AG04449 (cell line): ENCODE results near the gene HPN.
A peak's percentile ranks its signal among the peaks of the same experiment; 100 is the strongest.

Experiments
- CTCF ChIA-PET: fragments of 350-600 bp; formaldehyde crosslinking; extraction: SDS; loops from one replicate; lab custom pipeline; 2021; ENCODE audit warnings: antibody characterized with exemption; lab: Yijun Ruan, JAX
- POLR2A ChIA-PET: fragments of 400-600, 350-600 bp; formaldehyde crosslinking; extraction: SDS; loops from one replicate; lab custom pipeline; 2020; ENCODE audit warnings: antibody characterized with exemption, inconsistent platforms; lab: Yijun Ruan, JAX
- DNase-seq: peaks from one replicate; pipeline ENCODE4 v3.0.0-alpha.2; 2010; ENCODE audit warnings: low read depth, low spot score
- H3K4me3 ChIP-seq: 2 replicates; pipeline ENCODE4 v1.5.1; 2011; ENCODE audit warnings: low read depth, mild to moderate bottlenecking, control low read depth, low read length
- CTCF ChIP-seq: IDR thresholded peaks from one replicate; pipeline ENCODE4 v1.5.1; 2011; ENCODE audit warnings: mild to moderate bottlenecking, moderate library complexity, low read length, control low read depth, inconsistent platforms; ENCODE audit not compliant: insufficient read depth; ENCODE audit errors: missing control alignments

Gene HPN

GRCh38 chr19:35109395-35110112 lies 68.0 kb downstream of the HPN start:
- TF ChIP-seq CTCF: no peak
- ChIA-PET POLR2A (no interaction called here), CTCF (interaction anchor here (1.0 to 3.1 kb wide), 5 partner anchors 10 to 26 kb away, joined by 5 to 22 read pairs (median 9); partner anchors contain the start of gene LGI4)
- H3K4me3 ChIP-seq: no peak overlapping the region
- no peak for DNase-seq

DNA sequence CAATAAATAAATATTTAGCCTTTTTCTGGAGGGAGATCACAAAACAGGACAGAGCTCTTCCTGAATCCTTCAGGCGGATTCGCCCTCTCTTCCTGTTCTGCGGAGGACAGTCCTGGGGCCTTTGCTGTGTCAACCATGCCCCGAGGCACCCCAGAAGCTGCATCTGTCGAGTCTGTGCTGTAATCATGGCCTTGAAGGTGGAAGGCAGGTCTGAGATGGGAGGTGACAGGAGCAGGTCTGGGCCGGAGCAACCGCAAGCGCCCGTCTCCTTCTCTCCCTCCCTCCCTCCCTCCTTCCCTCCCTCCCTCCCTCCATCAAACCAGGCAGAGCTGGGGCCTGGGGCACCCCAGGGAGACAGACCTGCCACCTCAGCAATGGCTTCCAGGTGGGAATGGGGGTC lies 69.5 kb downstream of the HPN start:
- H3K4me3 ChIP-seq: no peak overlapping the region
- ChIA-PET CTCF (interaction anchor here (0.8 to 3.1 kb wide), 9 partner anchors 9 to 44 kb away, joined by 3 to 22 read pairs (median 9); partner anchors contain the start of gene LGI4), POLR2A (interaction anchor here (1.1 kb wide), 1 partner anchor 14 kb away, joined by 3 read pairs; no protein-coding TSS in a partner anchor)
- DNase-seq: no peak
- no peak for TF ChIP-seq CTCF

- ChIA-PET CTCF (interaction anchor here (2.9 kb wide), 1 partner anchor 21 kb away, joined by 10 read pairs; no protein-coding TSS in a partner anchor), POLR2A (no interaction called here)
- TF ChIP-seq CTCF: no peak
- DNase-seq: no peak
- H3K4me3 ChIP-seq: no peak overlapping the region
Observed at GRCh38 chr19:35112995-35113688, 71.6 kb downstream of the HPN start.

DNA sequence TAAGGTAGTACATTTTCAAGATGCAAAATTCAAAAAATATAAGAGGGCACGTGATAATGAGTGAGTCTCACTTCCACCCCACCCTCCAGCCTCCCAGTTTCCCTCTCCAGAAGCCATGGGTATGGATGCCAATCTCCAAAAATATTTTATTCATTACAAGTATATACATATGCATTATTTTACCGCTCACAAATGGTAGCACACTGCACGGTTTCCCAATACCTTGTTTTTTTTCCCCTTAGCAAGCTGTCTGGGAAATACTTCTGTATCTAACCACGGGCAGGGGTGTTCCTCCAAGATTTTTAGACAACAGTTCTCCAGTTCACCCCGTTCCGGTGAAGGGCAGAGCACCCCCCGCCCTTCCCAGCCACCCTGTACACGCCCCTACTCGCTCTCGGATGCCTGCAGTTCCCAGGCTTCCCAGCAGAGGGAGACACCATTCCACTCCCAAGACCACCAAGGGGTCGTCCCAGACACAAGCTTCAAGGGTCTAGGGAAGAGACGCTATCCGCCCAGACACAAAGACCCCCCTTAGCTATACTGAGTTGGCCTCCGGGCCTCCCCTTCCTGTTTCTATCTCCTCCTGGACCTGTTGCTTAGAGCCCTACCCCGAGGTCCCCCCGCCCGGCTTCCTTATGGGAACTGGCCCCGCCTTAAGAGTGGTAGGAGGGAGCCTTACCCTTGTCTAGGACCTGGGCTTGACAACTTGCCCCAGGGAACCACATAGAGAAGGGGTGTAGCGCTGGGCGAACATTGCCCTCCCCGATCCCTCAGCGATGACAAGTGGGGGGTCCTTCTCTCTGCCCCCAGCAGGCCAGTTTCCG lies 73.0 kb downstream of the HPN start:
- CTCF ChIA-PET: interaction anchor here (0.6 to 6.9 kb wide), 25 partner anchors 8 to 161 kb away, joined by 3 to 78 read pairs (median 6); partner anchors contain the start of genes FXYD1, FXYD5 and LGI4
- DNase-seq: no peak
- POLR2A ChIA-PET: no interaction called here
- TF ChIP-seq CTCF: peak; percentile 96
- H3K4me3 ChIP-seq: peak overlapping the region; percentile 6; the same call in 1 of the 2 replicates

- CTCF ChIA-PET: interaction anchor here (0.6 to 6.9 kb wide), 25 partner anchors 9 to 161 kb away, joined by 3 to 78 read pairs (median 6); partner anchors contain the start of genes FXYD1, FXYD5 and LGI4
- H3K4me3 ChIP-seq: peak within 1 kb of the TSS; percentile 6; the same call in 1 of the 2 replicates
- POLR2A ChIA-PET: no interaction called here
- no peak for TF ChIP-seq CTCF
- DNase-seq: no peak
Observed at GRCh38 chr19:35115177-35115951, 73.8 kb downstream of the HPN start, which contains the start of gene FXYD3. TSS of gene FXYD3 (plus strand) at chr19:35115823. CDS start at chr19:35119377, 3,554 bp downstream.
